Keratinocyte (primary cell): ENCODE measurements around the gene RILPL2. TPM values are rescaled to one million over a fixed set of nuclear protein-coding genes. Genes with fewer than 3 reads are reported as not detected.
A peak's percentile ranks its signal among the peaks of the same experiment; 100 is the strongest.

Experiments
- DNase-seq: peaks from one replicate; pipeline ENCODE4 v3.0.0-alpha.2; 2011; ENCODE audit warnings: low read depth, missing footprints, low spot score
- FAIRE-seq: peaks from 2 replicates; lab custom pipeline; 2011; peaks lifted over from hg19 to GRCh38; lab: Jason Lieb, UNC
- H2AFZ ChIP-seq: 2 replicates; pipeline ENCODE4 v1.6.0; 2012; ENCODE audit warnings: low read length, control low read depth, inconsistent platforms; ENCODE audit not compliant: control insufficient read depth
- H3K27ac ChIP-seq: 2 replicates; pipeline ENCODE4 v1.5.1; 2011; ENCODE audit warnings: low read length; ENCODE audit not compliant: control insufficient read depth, insufficient read depth
- H3K27me3 ChIP-seq: 3 replicates; pipeline ENCODE4 v1.6.0; 2011; ENCODE audit warnings: low read length; ENCODE audit not compliant: control insufficient read depth, insufficient read depth; ENCODE audit errors: extremely low read depth
- H3K36me3 ChIP-seq, 2 experiments: 2 replicates in 1 of 2; 3 replicates in 1 of 2; pipeline ENCODE4 v1.5.1; 2011; ENCODE audit warnings: low read length in 2 of 2, mild to moderate bottlenecking in 1 of 2; ENCODE audit not compliant: control insufficient read depth in 2 of 2, insufficient read depth in 2 of 2; ENCODE audit errors: extremely low read depth in 1 of 2
- H3K4me1 ChIP-seq: 3 replicates; pipeline ENCODE4 v1.5.1; 2011; ENCODE audit warnings: low read length; ENCODE audit not compliant: control insufficient read depth, insufficient read depth; ENCODE audit errors: extremely low read depth
- H3K4me2 ChIP-seq: 3 replicates; pipeline ENCODE4 v1.6.0; 2011; ENCODE audit warnings: low read depth, low read length; ENCODE audit not compliant: control insufficient read depth, insufficient read depth; ENCODE audit errors: extremely low read depth
- H3K4me3 ChIP-seq, 3 experiments: fragments of 200-600 bp in 1 of 3; sonication (generic) in 1 of 3; 2 replicates in 2 of 3; 3 replicates in 1 of 3; pipeline ENCODE4 v1.5.1; 2011 to 2016; ENCODE audit warnings: low read length in 3 of 3, mild to moderate bottlenecking in 3 of 3, control low read depth in 2 of 3, inconsistent platforms in 1 of 3, low read depth in 1 of 3, mixed read lengths in 1 of 3, mixed run types in 1 of 3, moderate library complexity in 1 of 3; ENCODE audit not compliant: control insufficient read depth in 2 of 3, insufficient read depth in 2 of 3; ENCODE audit errors: extremely low read depth in 1 of 3
- H3K79me2 ChIP-seq: 2 replicates; pipeline ENCODE4 v1.6.0; 2012; ENCODE audit warnings: low read length; ENCODE audit not compliant: control insufficient read depth, insufficient read depth
- H3K9ac ChIP-seq: 3 replicates; pipeline ENCODE4 v1.6.0; 2011; ENCODE audit warnings: low read length; ENCODE audit not compliant: control insufficient read depth, insufficient read depth; ENCODE audit errors: extremely low read depth
- H3K9me1 ChIP-seq: 3 replicates; pipeline ENCODE4 v1.6.0; 2011; ENCODE audit warnings: low read length; ENCODE audit not compliant: control insufficient read depth, insufficient read depth; ENCODE audit errors: extremely low read depth
- H3K9me3 ChIP-seq: 2 replicates; pipeline ENCODE4 v1.5.1; 2012; ENCODE audit warnings: low read depth, low read length; ENCODE audit not compliant: control insufficient read depth
- H4K20me1 ChIP-seq: 3 replicates; pipeline ENCODE4 v1.6.0; 2011; ENCODE audit warnings: low read length; ENCODE audit not compliant: control insufficient read depth, insufficient read depth; ENCODE audit errors: extremely low read depth
- EZH2 ChIP-seq: IDR thresholded peaks from one replicate; pipeline ENCODE4 v1.6.1; 2012; ENCODE audit warnings: inconsistent platforms, mild to moderate bottlenecking, low read length, moderate library complexity
- dilution Hi-C: fragments of 300-500 bp; cut with MboI; formaldehyde crosslinking; loops from one replicate; pipeline ENCODE4 v1.7.0; 2020; ENCODE audit warnings: low sequenced_read_pairs; ENCODE audit not compliant: extremely low pct_ligation_motif_present
- polyA plus RNA-seq, 5 experiments: library from polyadenylated mRNA; depleted of rRNA in 3 of 5; stranded (reverse) in 3 of 5; stranded (forward) in 1 of 5; unstranded in 1 of 5; fragments of >200 nt; gene quantifications; 1 replicate in 1 of 5; 2 replicates in 3 of 5; 3 replicates in 1 of 5; pipeline versions ENCODE4 v1.2.1 to v1.2.3, GENCODE V29; 2011 to 2012; ENCODE audit warnings: missing spikeins in 2 of 5, low read depth in 1 of 5, low replicate concordance in 1 of 5
- TF ChIP-seq, protein P1 (sequence below), 3 experiments: IDR thresholded peaks in 1 of 3; conservative IDR thresholded peaks in 1 of 3; optimal IDR thresholded peaks in 1 of 3; 2 replicates in 2 of 3; 3 replicates in 1 of 3; pipeline versions ENCODE3 to v1.5.1; 2011; ENCODE audit warnings: low read length in 3 of 3, mild to moderate bottlenecking in 3 of 3, moderate library complexity in 2 of 3, control low read depth in 1 of 3, inconsistent platforms in 1 of 3; ENCODE audit not compliant: insufficient read depth in 2 of 3; ENCODE audit errors: extremely low read depth in 1 of 3

The RILPL2 gene
- polyA plus RNA-seq, 1 donor (not counting 4 experiments of a cell fraction or from before 2014, with no cell fraction given), result 3.6 TPM

DNA sequence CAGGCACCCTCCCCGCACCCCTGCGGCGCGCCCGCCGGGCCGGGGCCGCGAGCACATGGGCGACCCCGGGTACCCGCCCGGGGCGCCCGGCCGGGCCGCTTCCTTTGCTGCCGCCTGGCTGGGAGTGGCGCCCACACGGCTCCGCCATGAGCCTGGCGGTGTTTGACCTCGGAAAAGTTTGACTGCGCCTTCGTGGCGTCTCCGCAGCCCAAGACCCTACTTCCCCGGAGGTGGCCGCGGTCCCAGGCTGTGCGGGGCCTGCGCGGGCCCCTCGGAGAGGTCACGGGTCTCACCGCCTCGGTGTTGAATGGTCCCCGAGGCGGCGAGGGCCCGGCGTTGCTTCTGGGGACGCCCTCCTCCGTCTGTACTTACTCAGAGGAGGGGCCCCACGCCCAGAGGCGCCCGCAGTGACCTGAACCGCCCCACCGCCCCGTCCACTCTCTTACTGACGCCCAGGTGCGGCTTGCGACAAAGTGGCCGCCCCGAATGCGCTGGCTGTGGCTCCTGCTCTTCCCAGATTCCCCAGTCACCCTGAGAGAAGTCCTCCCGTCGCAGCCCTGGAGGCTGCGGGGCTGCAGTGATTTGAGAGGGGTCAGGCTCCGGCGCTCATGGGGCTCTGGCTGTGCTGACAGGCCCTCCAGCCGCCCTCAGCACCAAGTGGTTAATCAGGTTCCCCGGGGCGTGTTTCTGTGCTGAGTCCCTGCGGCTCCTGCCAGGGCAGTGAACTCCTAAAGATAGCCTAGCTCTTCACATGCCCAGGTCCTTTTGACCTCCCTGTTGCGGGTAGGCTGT is 46.7 kb downstream of the RILPL2 start:
- Histone ChIP-seq H2AFZ (peak overlapping the region; percentile 19), H3K9ac (peak overlapping the region; percentile 76), H3K27ac (peak overlapping the region; percentile 47), H3K9me3 (no peaks in the 10 kb centered on the region), H3K4me3 (peak overlapping the region; percentile 55 to 77 (median 62)), H3K4me1 (peaks cover 28% of the 10 kb centered on the region), H3K9me1 (no peaks in the 10 kb centered on the region), H3K36me3 (peaks cover 19 to 28% of the 10 kb centered on the region in 2 experiments), H4K20me1 (peaks cover 7% of the 10 kb centered on the region), H3K4me2 (peak overlapping the region; percentile 84), H3K79me2 (peaks cover 56% of the 10 kb centered on the region), H3K27me3 (no peaks in the 10 kb centered on the region)
- no peak for TF ChIP-seq EZH2
- TF ChIP-seq, protein P1, sequence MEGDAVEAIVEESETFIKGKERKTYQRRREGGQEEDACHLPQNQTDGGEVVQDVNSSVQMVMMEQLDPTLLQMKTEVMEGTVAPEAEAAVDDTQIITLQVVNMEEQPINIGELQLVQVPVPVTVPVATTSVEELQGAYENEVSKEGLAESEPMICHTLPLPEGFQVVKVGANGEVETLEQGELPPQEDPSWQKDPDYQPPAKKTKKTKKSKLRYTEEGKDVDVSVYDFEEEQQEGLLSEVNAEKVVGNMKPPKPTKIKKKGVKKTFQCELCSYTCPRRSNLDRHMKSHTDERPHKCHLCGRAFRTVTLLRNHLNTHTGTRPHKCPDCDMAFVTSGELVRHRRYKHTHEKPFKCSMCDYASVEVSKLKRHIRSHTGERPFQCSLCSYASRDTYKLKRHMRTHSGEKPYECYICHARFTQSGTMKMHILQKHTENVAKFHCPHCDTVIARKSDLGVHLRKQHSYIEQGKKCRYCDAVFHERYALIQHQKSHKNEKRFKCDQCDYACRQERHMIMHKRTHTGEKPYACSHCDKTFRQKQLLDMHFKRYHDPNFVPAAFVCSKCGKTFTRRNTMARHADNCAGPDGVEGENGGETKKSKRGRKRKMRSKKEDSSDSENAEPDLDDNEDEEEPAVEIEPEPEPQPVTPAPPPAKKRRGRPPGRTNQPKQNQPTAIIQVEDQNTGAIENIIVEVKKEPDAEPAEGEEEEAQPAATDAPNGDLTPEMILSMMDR (optimal IDR thresholded peaks at IDR 0.05 in 1 of 3, IDR thresholded peaks at IDR 0.05 in 1 of 3, conservative IDR thresholded peaks at IDR 0.05 in 1 of 3; ENCODE audit: extremely low read depth in 1 of 3, insufficient read depth in 2 of 3, low read length in 3 of 3), result no peak
- no peak for DNase-seq
- dilution Hi-C loops, result no loop called here
- FAIRE-seq, result no peak

- Histone ChIP-seq H3K4me1 (peaks cover 31% of the 10 kb centered on the region), H3K9me3 (no peaks in the 10 kb centered on the region), H3K9me1 (no peaks in the 10 kb centered on the region), H3K27ac (peak overlapping the region; percentile 47), H3K79me2 (peaks cover 54% of the 10 kb centered on the region), H3K36me3 (peaks cover 14 to 22% of the 10 kb centered on the region in 2 experiments), H3K27me3 (no peaks in the 10 kb centered on the region), H3K9ac (peak overlapping the region; percentile 76), H2AFZ (no peak overlapping the region), H3K4me2 (no peak overlapping the region), H4K20me1 (peaks cover 4% of the 10 kb centered on the region), H3K4me3 (peak overlapping the region; percentile 55 to 77 (median 62))
- dilution Hi-C loops, result no loop called here
- TF ChIP-seq, protein P1 (optimal IDR thresholded peaks at IDR 0.05 in 1 of 3, IDR thresholded peaks at IDR 0.05 in 1 of 3, conservative IDR thresholded peaks at IDR 0.05 in 1 of 3; ENCODE audit: extremely low read depth in 1 of 3, insufficient read depth in 2 of 3, low read length in 3 of 3), result no peak
- TF ChIP-seq EZH2, result no peak
- FAIRE-seq (no peak), DNase-seq (no peak)
These were observed 47.4 kb downstream of the RILPL2 start for GRCh38 chr12:123388951-123389559.
